K562 (cell line): ENCODE results near the gene ATP6V0C. TPM values are rescaled to one million over a fixed set of nuclear protein-coding genes. Genes with fewer than 3 reads are reported as not detected.

Experiments used
- BRF2 ChIP-seq: IDR thresholded peaks from 3 replicates; pipeline ENCODE4 v1.6.1; 2011; ENCODE audit warnings: borderline replicate concordance, mild to moderate bottlenecking; ENCODE audit not compliant: insufficient read length, insufficient read depth
- CTBP1 ChIP-seq: fragments of 450-650 bp; IDR thresholded peaks from 2 replicates; pipeline ENCODE4 v1.6.1; 2016; ENCODE audit warnings: borderline replicate concordance
- E2F6 ChIP-seq, 2 experiments: IDR thresholded peaks; 2 replicates each; pipeline ENCODE4 v1.6.1; 2011; ENCODE audit warnings: borderline replicate concordance in 1 of 2, control low read depth in 1 of 2, low read depth in 1 of 2, low read length in 1 of 2, mild to moderate bottlenecking in 1 of 2, mixed read lengths in 1 of 2, moderate library complexity in 1 of 2; ENCODE audit not compliant: insufficient read depth in 1 of 2, insufficient read length in 1 of 2, poor library complexity in 1 of 2, severe bottlenecking in 1 of 2; ENCODE audit errors: extremely low read depth in 1 of 2
- GTF2E2 ChIP-seq: fragments of 200-800 bp; sonication (Bioruptor generic); IDR thresholded peaks from 2 replicates; pipeline ENCODE4 v1.6.1; 2016; ENCODE audit warnings: missing genetic modification characterization, missing compliant biosample characterization
- SIX5 ChIP-seq, 2 experiments: IDR thresholded peaks; 2 replicates each; pipeline ENCODE4 v1.6.1; 2011; ENCODE audit warnings: low read length in 2 of 2, borderline replicate concordance in 1 of 2, low read depth in 1 of 2, mild to moderate bottlenecking in 1 of 2, moderate library complexity in 1 of 2; ENCODE audit not compliant: insufficient read depth in 1 of 2
- SREBF1 ChIP-seq: fragments of 150-350 bp; IDR thresholded peaks from 2 replicates; pipeline ENCODE4 v1.6.1; 2014; ENCODE audit warnings: antibody characterized with exemption, low read depth, low read length, borderline replicate concordance
- TGIF2 ChIP-seq: sonication (generic); formaldehyde crosslinking; IDR thresholded peaks from 2 replicates; pipeline ENCODE4 v1.8.1; 2022; ENCODE audit warnings: mild to moderate bottlenecking, missing genetic modification reagents, moderate library complexity
- ZBTB40 ChIP-seq, 2 experiments: fragments of 450-650 bp in 1 of 2; sonication (generic) in 1 of 2; formaldehyde crosslinking in 1 of 2; IDR thresholded peaks; 2 replicates each; pipeline versions ENCODE4 v1.7.1 to v1.9.0; 2016 to 2022; ENCODE audit warnings: inconsistent platforms in 1 of 2, mild to moderate bottlenecking in 1 of 2, missing genetic modification reagents in 1 of 2
- ZNF707 ChIP-seq: fragments of 250-450 bp; sonication (Bioruptor Pico); conservative IDR thresholded peaks from 2 replicates; pipeline ENCODE4 v1.8.0; 2022; ENCODE audit warnings: inconsistent platforms, mild to moderate bottlenecking, moderate library complexity
- polyA plus RNA-seq, 8 experiments: library from polyadenylated mRNA; depleted of rRNA in 4 of 8; stranded (reverse) in 5 of 8; unstranded in 3 of 8; fragments of >200 nt; fragmentation: Nextera tagmentation in 2 of 8; fragmentation: Illumina TruSeq in 1 of 8; extraction: Ambion mirVana in 2 of 8; extraction: Trizol in 1 of 8; gene quantifications; 2 replicates each; pipeline versions ENCODE4 v1.2.1 to v1.2.3, GENCODE V29; 2011 to 2014; ENCODE audit warnings: inconsistent platforms in 1 of 8, missing spikeins in 1 of 8
- total RNA-seq, 7 experiments: library from RNA; depleted of rRNA in 6 of 7; stranded (reverse); fragments of >200 nt in 6 of 7; fragmentation: Illumina TruSeq in 2 of 7; extraction: Trizol in 2 of 7; gene quantifications; 2 replicates each; pipeline versions ENCODE4 v1.2.1 to v1.2.3, GENCODE V29; 2011 to 2021; ENCODE audit warnings: low replicate concordance in 1 of 7
- TF ChIP-seq, protein P1 (sequence below): fragments of 250-450 bp; sonication (Bioruptor Pico); IDR thresholded peaks from 2 replicates; pipeline ENCODE4 v1.4.0; 2020

ATP6V0C gene
- total and polyA plus RNA-seq, 9 of the 15 experiments (the other 6 are each of a cell fraction or from before 2014, with no cell fraction given) = 2.9 to 228 (median 22.7) TPM

- TF ChIP-seq CTBP1 (peak; percentile 66; the same call in 1 of the 2 replicates), TGIF2 (CRISPR knock-in tag) (peak; percentile 64; the same call in 1 of the 2 replicates), ZNF707 (CRISPR knock-in tag) (no peak), GTF2E2 (tag) (peak; percentile 87), SREBF1 (peak; percentile 89; the same call in 1 of the 2 replicates), E2F6 (IDR thresholded peaks at IDR 0.05; ENCODE audit: borderline replicate concordance in 1 of 2, extremely low read depth in 1 of 2, insufficient read depth in 1 of 2, insufficient read length in 1 of 2, low read depth in 1 of 2, low read length in 1 of 2, poor library complexity in 1 of 2, severe bottlenecking in 1 of 2) (peak; percentile 13 to 70), BRF2 (no peak), SIX5 (IDR thresholded peaks at IDR 0.05; ENCODE audit: borderline replicate concordance in 1 of 2, insufficient read depth in 1 of 2, low read depth in 1 of 2, low read length in 2 of 2) (peak in 1 of 2 experiments; percentile 40; a peak in 1 of 4 replicates), ZBTB40 (IDR thresholded peaks at IDR 0.05) (no peak), ZBTB40 (CRISPR knock-in tag; IDR thresholded peaks at IDR 0.05) (no peak)
- TF ChIP-seq, protein P1, sequence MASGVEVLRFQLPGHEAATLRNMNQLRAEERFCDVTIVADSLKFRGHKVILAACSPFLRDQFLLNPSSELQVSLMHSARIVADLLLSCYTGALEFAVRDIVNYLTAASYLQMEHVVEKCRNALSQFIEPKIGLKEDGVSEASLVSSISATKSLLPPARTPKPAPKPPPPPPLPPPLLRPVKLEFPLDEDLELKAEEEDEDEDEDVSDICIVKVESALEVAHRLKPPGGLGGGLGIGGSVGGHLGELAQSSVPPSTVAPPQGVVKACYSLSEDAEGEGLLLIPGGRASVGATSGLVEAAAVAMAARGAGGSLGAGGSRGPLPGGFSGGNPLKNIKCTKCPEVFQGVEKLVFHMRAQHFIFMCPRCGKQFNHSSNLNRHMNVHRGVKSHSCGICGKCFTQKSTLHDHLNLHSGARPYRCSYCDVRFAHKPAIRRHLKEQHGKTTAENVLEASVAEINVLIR (CRISPR knock-in tag) = peak; percentile 84
Observed at GRCh38 chr16:2513405-2514332, at the start of gene ATP6V0C (continued).
